OCI-LY1 (cell line): ENCODE results near the gene BCKDK.

ENCODE experiments used
- H2AFZ ChIP-seq: fragments of 200-600 bp; sonication (generic), shearing (Covaris generic); 2 replicates; pipeline ENCODE4 v1.6.0; 2014; ENCODE audit warnings: antibody characterized with exemption, mild to moderate bottlenecking, low read length
- H3F3A ChIP-seq: fragments of 200-600 bp; sonication (generic), shearing (Covaris generic); 2 replicates; pipeline ENCODE4 v1.6.0; 2014; ENCODE audit warnings: mild to moderate bottlenecking, antibody characterized with exemption, low read length, moderate library complexity; ENCODE audit not compliant: insufficient read depth
- H3K27ac ChIP-seq: fragments of 200-600 bp; sonication (generic); 2 replicates; pipeline ENCODE4 v1.5.1; 2014; ENCODE audit warnings: low read length, mixed run types, mild to moderate bottlenecking, low read depth; ENCODE audit not compliant: poor library complexity, severe bottlenecking
- H3K27me3 ChIP-seq: fragments of 200-600 bp; sonication (generic); 2 replicates; pipeline ENCODE4 v1.6.0; 2014; ENCODE audit warnings: antibody characterized with exemption, mild to moderate bottlenecking, low read length, moderate library complexity; ENCODE audit not compliant: insufficient read depth
- H3K36me3 ChIP-seq: fragments of 200-600 bp; sonication (generic); 2 replicates; pipeline ENCODE4 v1.6.1; 2014; ENCODE audit warnings: mild to moderate bottlenecking, antibody characterized with exemption, low read length, moderate library complexity, mixed read lengths; ENCODE audit not compliant: insufficient read depth
- H3K4me1 ChIP-seq: fragments of 200-600 bp; sonication (generic); 2 replicates; pipeline ENCODE4 v1.5.1; 2014; ENCODE audit warnings: mild to moderate bottlenecking, low read length, moderate library complexity; ENCODE audit not compliant: insufficient read depth, severe bottlenecking
- H3K4me2 ChIP-seq: fragments of 200-600 bp; sonication (generic), shearing (Covaris generic); 2 replicates; pipeline ENCODE4 v1.6.1; 2014; ENCODE audit warnings: low read length
- H3K4me3 ChIP-seq: fragments of 200-600 bp; sonication (generic); 2 replicates; pipeline ENCODE4 v1.5.1; 2014; ENCODE audit warnings: low read length, low read depth, mild to moderate bottlenecking, mixed read lengths; ENCODE audit not compliant: poor library complexity, severe bottlenecking
- H3K79me2 ChIP-seq: fragments of 200-600 bp; shearing (Covaris generic); 2 replicates; pipeline ENCODE4 v1.6.1; 2016; ENCODE audit warnings: mixed run types, low read length, mixed read lengths; ENCODE audit not compliant: insufficient read depth
- H3K9ac ChIP-seq: fragments of 200-600 bp; sonication (generic), shearing (Covaris generic); 2 replicates; pipeline ENCODE4 v1.6.1; 2014; ENCODE audit warnings: mild to moderate bottlenecking, low read length, mixed read lengths
- H3K9me2 ChIP-seq: fragments of 200-600 bp; sonication (generic), shearing (Covaris generic); 2 replicates; pipeline ENCODE4 v1.6.1; 2014; ENCODE audit warnings: low read depth, mild to moderate bottlenecking, low read length, mixed read lengths
- H3K9me3 ChIP-seq: fragments of 200-600 bp; shearing (Covaris generic); 2 replicates; pipeline ENCODE4 v1.6.1; 2014; ENCODE audit warnings: low read length, mixed read lengths
- H4K20me1 ChIP-seq: fragments of 200-600 bp; sonication (generic), shearing (Covaris generic); 2 replicates; pipeline ENCODE4 v1.6.0; 2016; ENCODE audit warnings: mild to moderate bottlenecking, low read length; ENCODE audit not compliant: insufficient read depth
- EZH2 ChIP-seq: fragments of 200-600 bp; sonication (generic), shearing (Covaris generic); IDR thresholded peaks from 2 replicates; pipeline ENCODE4 v1.8.0; 2017; ENCODE audit warnings: borderline replicate concordance, mixed run types, mild to moderate bottlenecking, antibody characterized with exemption, low read length, moderate library complexity, mixed read lengths
- TF ChIP-seq, protein P1 (sequence below): fragments of 200-600 bp; sonication (generic), shearing (Covaris generic); IDR thresholded peaks from 2 replicates; pipeline ENCODE4 v1.5.1; 2017; ENCODE audit warnings: mild to moderate bottlenecking, antibody characterized with exemption, low read length, moderate library complexity, mixed read lengths

BCKDK gene

DNA sequence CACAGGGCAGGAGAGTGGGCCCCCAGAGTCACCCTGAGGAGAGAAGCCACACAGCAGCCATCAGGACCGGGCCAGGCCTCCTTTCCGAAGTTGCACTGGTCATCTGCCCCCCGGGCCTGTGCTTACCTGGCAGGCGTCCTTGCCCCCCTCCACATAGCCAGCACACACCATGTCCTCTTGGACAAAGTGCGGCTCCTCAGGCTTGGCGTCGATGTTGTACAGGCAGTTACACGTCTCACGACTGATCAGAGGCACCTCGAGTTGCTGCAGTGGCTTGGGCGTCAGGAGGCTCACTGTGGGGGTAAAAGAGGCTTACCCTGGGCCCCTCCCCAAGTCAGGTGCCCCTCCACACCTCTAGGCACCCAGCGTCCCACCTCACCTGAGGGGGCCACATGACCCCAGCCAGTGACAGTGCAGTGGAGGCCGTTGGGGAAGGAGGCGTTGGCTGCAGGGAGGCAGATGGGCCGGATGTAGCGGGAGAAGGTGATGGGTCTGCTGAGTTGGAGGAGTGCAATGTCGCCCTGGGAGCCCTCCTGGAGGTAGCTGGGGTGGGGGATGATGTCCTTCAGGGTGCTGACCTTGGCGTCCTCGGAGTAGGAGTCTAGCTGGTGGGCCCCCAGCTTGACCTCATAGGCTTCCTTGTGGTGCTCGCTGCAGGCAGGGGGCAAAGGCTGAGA, 24.3 kb downstream of the BCKDK start:
- Histone ChIP-seq H3K4me3 (no peak overlapping the region), H4K20me1 (no peaks in the 10 kb centered on the region), H3K27ac (no peak overlapping the region), H3K4me1 (no peaks in the 10 kb centered on the region), H2AFZ (no peak overlapping the region), H3K9me2 (no peaks in the 10 kb centered on the region), H3K79me2 (no peaks in the 10 kb centered on the region), H3K27me3 (peaks cover 8% of the 10 kb centered on the region; the same call in 1 of the 2 replicates), H3F3A (no peaks in the 10 kb centered on the region), H3K4me2 (no peak overlapping the region), H3K36me3 (peaks cover 20% of the 10 kb centered on the region), H3K9ac (no peak overlapping the region), H3K9me3 (no peaks in the 10 kb centered on the region)
- no peak for TF ChIP-seq EZH2
- TF ChIP-seq, protein P1, sequence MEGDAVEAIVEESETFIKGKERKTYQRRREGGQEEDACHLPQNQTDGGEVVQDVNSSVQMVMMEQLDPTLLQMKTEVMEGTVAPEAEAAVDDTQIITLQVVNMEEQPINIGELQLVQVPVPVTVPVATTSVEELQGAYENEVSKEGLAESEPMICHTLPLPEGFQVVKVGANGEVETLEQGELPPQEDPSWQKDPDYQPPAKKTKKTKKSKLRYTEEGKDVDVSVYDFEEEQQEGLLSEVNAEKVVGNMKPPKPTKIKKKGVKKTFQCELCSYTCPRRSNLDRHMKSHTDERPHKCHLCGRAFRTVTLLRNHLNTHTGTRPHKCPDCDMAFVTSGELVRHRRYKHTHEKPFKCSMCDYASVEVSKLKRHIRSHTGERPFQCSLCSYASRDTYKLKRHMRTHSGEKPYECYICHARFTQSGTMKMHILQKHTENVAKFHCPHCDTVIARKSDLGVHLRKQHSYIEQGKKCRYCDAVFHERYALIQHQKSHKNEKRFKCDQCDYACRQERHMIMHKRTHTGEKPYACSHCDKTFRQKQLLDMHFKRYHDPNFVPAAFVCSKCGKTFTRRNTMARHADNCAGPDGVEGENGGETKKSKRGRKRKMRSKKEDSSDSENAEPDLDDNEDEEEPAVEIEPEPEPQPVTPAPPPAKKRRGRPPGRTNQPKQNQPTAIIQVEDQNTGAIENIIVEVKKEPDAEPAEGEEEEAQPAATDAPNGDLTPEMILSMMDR, result no peak

GRCh38 chr16:31133046-31133501, 24.9 kb downstream of the BCKDK start:
- Histone ChIP-seq H3K27me3 (peaks cover 8% of the 10 kb centered on the region; the same call in 1 of the 2 replicates), H4K20me1 (no peaks in the 10 kb centered on the region), H3K36me3 (peaks cover 16% of the 10 kb centered on the region), H3K4me3 (no peak overlapping the region), H2AFZ (no peak overlapping the region), H3K4me1 (no peaks in the 10 kb centered on the region), H3K4me2 (no peak overlapping the region), H3K9me3 (no peaks in the 10 kb centered on the region), H3K9ac (no peak overlapping the region), H3K9me2 (no peaks in the 10 kb centered on the region), H3F3A (no peaks in the 10 kb centered on the region), H3K79me2 (no peaks in the 10 kb centered on the region), H3K27ac (no peak overlapping the region)
- TF ChIP-seq, protein P1, result no peak

GRCh38 chr16:31134091-31134571, 25.9 kb downstream of the BCKDK start:
- Histone ChIP-seq H3K27me3 (peaks cover 8% of the 10 kb centered on the region; the same call in 1 of the 2 replicates), H3K27ac (no peak overlapping the region), H3K9me3 (no peaks in the 10 kb centered on the region), H3K36me3 (peaks cover 15% of the 10 kb centered on the region), H3K4me1 (no peaks in the 10 kb centered on the region), H3K4me2 (no peak overlapping the region), H3K79me2 (no peaks in the 10 kb centered on the region), H3K9me2 (no peaks in the 10 kb centered on the region), H3K9ac (no peak overlapping the region), H2AFZ (no peak overlapping the region), H4K20me1 (no peaks in the 10 kb centered on the region), H3F3A (no peaks in the 10 kb centered on the region), H3K4me3 (no peak overlapping the region)
- TF ChIP-seq, protein P1, result no peak
- TF ChIP-seq EZH2, result no peak
